Rectal smooth muscle tissue (tissue), 1 donor: ENCODE results near the gene ACADL.

Source experiments
- H3K27ac ChIP-seq: one replicate; pipeline ENCODE4 v1.7.0; 2013; ENCODE audit warnings: low read depth, low read length, inconsistent platforms
- H3K27me3 ChIP-seq: one replicate; pipeline ENCODE4 v1.7.0; 2013; ENCODE audit warnings: low read length; ENCODE audit not compliant: control insufficient read depth, insufficient read depth
- H3K36me3 ChIP-seq: one replicate; pipeline ENCODE4 v1.7.0; 2013; ENCODE audit warnings: low read length; ENCODE audit not compliant: control insufficient read depth, insufficient read depth
- H3K4me1 ChIP-seq: one replicate; pipeline ENCODE4 v1.7.0; 2013; ENCODE audit warnings: low read length; ENCODE audit not compliant: control insufficient read depth, insufficient read depth
- H3K4me3 ChIP-seq: one replicate; pipeline ENCODE4 v1.7.0; 2013; ENCODE audit warnings: low read length
- H3K9ac ChIP-seq: one replicate; pipeline ENCODE4 v1.7.0; 2013; ENCODE audit warnings: low read length

Gene ACADL

GRCh38 chr2:210157526-210157925 lies 67.7 kb downstream of the ACADL start:
- Histone ChIP-seq H3K27me3 (no peaks in the 10 kb centered on the region), H3K36me3 (no peaks in the 10 kb centered on the region), H3K4me3 (no peak overlapping the region), H3K4me1 (no peaks in the 10 kb centered on the region), H3K27ac (no peak overlapping the region), H3K9ac (no peak overlapping the region)

GRCh38 chr2:210147614-210148013 lies 77.6 kb downstream of the ACADL start:
- Histone ChIP-seq H3K9ac (no peak overlapping the region), H3K4me3 (no peak overlapping the region), H3K4me1 (no peaks in the 10 kb centered on the region), H3K27me3 (no peaks in the 10 kb centered on the region), H3K27ac (no peak overlapping the region), H3K36me3 (peaks cover 7% of the 10 kb centered on the region)
